Loucy (cell line): ENCODE results near the gene CARD8.

Experiments
- EZH2phosphoT487 ChIP-seq: fragments of 200-600 bp; IDR thresholded peaks from 2 replicates; pipeline ENCODE4 v1.6.1; 2018; ENCODE audit warnings: antibody characterized with exemption, mild to moderate bottlenecking, moderate library complexity, borderline replicate concordance
- TF ChIP-seq, protein P1 (sequence below): fragments of 200-600 bp; sonication (generic); conservative IDR thresholded peaks from 2 replicates; pipeline ENCODE4 v1.5.1; 2014; ENCODE audit warnings: mild to moderate bottlenecking, antibody characterized with exemption, low read length

DNA sequence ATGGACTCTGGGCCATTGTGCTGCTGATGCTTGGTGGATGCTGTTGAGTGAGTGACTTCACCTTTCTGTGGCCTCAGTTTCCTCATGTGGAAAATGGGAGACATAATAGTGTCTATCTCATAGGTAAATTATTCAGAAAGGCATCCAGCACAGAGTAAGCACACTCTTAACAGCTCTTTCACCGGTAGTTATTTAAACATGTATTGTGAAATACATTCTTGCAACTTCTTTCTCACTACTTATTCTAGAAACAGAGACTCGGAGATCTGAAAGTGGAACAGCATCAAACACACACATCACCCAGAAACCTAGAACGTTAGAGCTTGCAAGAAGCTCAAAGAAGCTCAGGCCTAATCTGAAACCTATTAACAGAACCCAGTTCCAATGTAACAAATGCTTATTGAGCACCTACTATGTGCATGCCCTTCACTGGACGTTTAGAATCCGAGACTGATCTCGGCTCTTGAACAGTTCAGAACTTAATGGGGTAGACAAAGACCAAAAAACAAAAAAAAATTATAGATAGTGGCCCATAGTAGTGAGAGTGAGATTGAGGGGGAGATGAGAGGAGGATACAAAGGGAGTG, 81.2 kb downstream of the CARD8 start:
- TF ChIP-seq, protein P1, sequence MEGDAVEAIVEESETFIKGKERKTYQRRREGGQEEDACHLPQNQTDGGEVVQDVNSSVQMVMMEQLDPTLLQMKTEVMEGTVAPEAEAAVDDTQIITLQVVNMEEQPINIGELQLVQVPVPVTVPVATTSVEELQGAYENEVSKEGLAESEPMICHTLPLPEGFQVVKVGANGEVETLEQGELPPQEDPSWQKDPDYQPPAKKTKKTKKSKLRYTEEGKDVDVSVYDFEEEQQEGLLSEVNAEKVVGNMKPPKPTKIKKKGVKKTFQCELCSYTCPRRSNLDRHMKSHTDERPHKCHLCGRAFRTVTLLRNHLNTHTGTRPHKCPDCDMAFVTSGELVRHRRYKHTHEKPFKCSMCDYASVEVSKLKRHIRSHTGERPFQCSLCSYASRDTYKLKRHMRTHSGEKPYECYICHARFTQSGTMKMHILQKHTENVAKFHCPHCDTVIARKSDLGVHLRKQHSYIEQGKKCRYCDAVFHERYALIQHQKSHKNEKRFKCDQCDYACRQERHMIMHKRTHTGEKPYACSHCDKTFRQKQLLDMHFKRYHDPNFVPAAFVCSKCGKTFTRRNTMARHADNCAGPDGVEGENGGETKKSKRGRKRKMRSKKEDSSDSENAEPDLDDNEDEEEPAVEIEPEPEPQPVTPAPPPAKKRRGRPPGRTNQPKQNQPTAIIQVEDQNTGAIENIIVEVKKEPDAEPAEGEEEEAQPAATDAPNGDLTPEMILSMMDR = no peak
- no peak for TF ChIP-seq EZH2phosphoT487
